IgD-negative memory B cell (primary cell): ENCODE data around the gene CD6. TPM values are rescaled to one million over a fixed set of nuclear protein-coding genes. Genes with fewer than 3 reads are reported as not detected.

ENCODE experiments used
- H3K27ac Mint-ChIP-seq, 3 donors: one replicate each; pipeline ENCODE4 v1.8.0; 2020 to 2022; ENCODE audit warnings: mild to moderate bottlenecking in 3 of 3, mixed read lengths in 3 of 3, moderate library complexity in 1 of 3
- H3K27me3 Mint-ChIP-seq: one replicate; pipeline ENCODE4 v1.8.0; 2021; ENCODE audit warnings: mixed read lengths
- H3K36me3 Mint-ChIP-seq: one replicate; pipeline ENCODE4 v1.8.0; 2020; ENCODE audit warnings: mild to moderate bottlenecking, mixed read lengths
- H3K4me1 Mint-ChIP-seq, 3 donors: one replicate each; pipeline ENCODE4 v1.8.0; 2020 to 2022; ENCODE audit warnings: mixed read lengths in 3 of 3, mild to moderate bottlenecking in 1 of 3
- H3K4me3 Mint-ChIP-seq, 4 donors: one replicate each; pipeline ENCODE4 v1.8.0; 2020 to 2022; ENCODE audit warnings: mild to moderate bottlenecking in 4 of 4, mixed read lengths in 4 of 4, moderate library complexity in 3 of 4
- H3K9me3 Mint-ChIP-seq, 3 donors: one replicate each; pipeline ENCODE4 v1.8.0; 2020 to 2021; ENCODE audit warnings: mixed read lengths in 3 of 3, mild to moderate bottlenecking in 1 of 3
- polyA plus RNA-seq: library from polyadenylated mRNA; unstranded; fragments of 300-500 nt; fragmentation: Illumina TruSeq; gene quantifications from one replicate; pipeline ENCODE4 v1.2.3, GENCODE V29; 2021

The CD6 gene
- polyA plus RNA-seq, 1 donor from 2014 or later: 8.6 TPM

- Mint-ChIP-seq H3K36me3 (no peaks in the 10 kb centered on the region), H3K27ac (no peak overlapping the region), H3K4me3 (no peak overlapping the region), H3K9me3 (no peaks in the 10 kb centered on the region), H3K4me1 (peaks cover 3 to 11% (median 7%) of the 10 kb centered on the region in 3 donors), H3K27me3 (no peaks in the 10 kb centered on the region)
Observed at GRCh38 chr11:60977224-60977623, 5.7 kb downstream of the CD6 start.

GRCh38 chr11:60977836-60978235, 6.4 kb downstream of the CD6 start:
- Mint-ChIP-seq H3K36me3 (no peaks in the 10 kb centered on the region), H3K27me3 (no peaks in the 10 kb centered on the region), H3K4me3 (no peak overlapping the region), H3K27ac (no peak overlapping the region), H3K9me3 (no peaks in the 10 kb centered on the region), H3K4me1 (peaks cover 3 to 11% (median 7%) of the 10 kb centered on the region in 3 donors)

GRCh38 chr11:60978546-60979380, 7.3 kb downstream of the CD6 start:
- Mint-ChIP-seq H3K27me3 (peaks cover 2% of the 10 kb centered on the region), H3K36me3 (no peaks in the 10 kb centered on the region), H3K4me3 (peak overlapping the region in 2 of 4 donors; percentile 9 to 28), H3K4me1 (peaks cover 8 to 12% (median 9%) of the 10 kb centered on the region in 3 donors), H3K9me3 (no peaks in the 10 kb centered on the region), H3K27ac (no peak overlapping the region)

- Mint-ChIP-seq H3K27me3 (peaks cover 2% of the 10 kb centered on the region), H3K4me1 (peaks cover 19 to 30% (median 20%) of the 10 kb centered on the region in 3 donors), H3K27ac (no peak overlapping the region), H3K9me3 (no peaks in the 10 kb centered on the region), H3K4me3 (no peak overlapping the region), H3K36me3 (no peaks in the 10 kb centered on the region)
Observed at GRCh38 chr11:60981515-60981914, 10.0 kb downstream of the CD6 start.

GRCh38 chr11:60982184-60982583, 10.7 kb downstream of the CD6 start:
- Mint-ChIP-seq H3K4me3 (peak overlapping the region in 1 of 4 donors; percentile 33), H3K9me3 (no peaks in the 10 kb centered on the region), H3K36me3 (no peaks in the 10 kb centered on the region), H3K4me1 (peaks cover 20 to 30% (median 20%) of the 10 kb centered on the region in 3 donors), H3K27ac (no peak overlapping the region), H3K27me3 (peaks cover 2% of the 10 kb centered on the region)

GRCh38 chr11:60984149-60984548, 12.7 kb downstream of the CD6 start:
- H3K27ac Mint-ChIP-seq: peak overlapping the region in 1 of 3 donors; percentile 86
- H3K36me3 Mint-ChIP-seq: no peaks in the 10 kb centered on the region
- no peaks in the 10 kb centered on the region for H3K9me3 Mint-ChIP-seq
- peaks cover 2% of the 10 kb centered on the region for H3K27me3 Mint-ChIP-seq
- no peak overlapping the region for H3K4me3 Mint-ChIP-seq
- H3K4me1 Mint-ChIP-seq: peaks cover 20 to 29% (median 23%) of the 10 kb centered on the region in 3 donors

- H3K4me3 Mint-ChIP-seq: no peak overlapping the region
- H3K27ac Mint-ChIP-seq: peak overlapping the region in 1 of 3 donors; percentile 86
- peaks cover 22 to 34% (median 28%) of the 10 kb centered on the region in 3 donors for H3K4me1 Mint-ChIP-seq
- no peaks in the 10 kb centered on the region for H3K36me3 Mint-ChIP-seq
- no peaks in the 10 kb centered on the region for H3K9me3 Mint-ChIP-seq
- peaks cover 2% of the 10 kb centered on the region for H3K27me3 Mint-ChIP-seq
Observed at GRCh38 chr11:60984636-60985035, 13.2 kb downstream of the CD6 start.

GRCh38 chr11:60985501-60985900, 14.0 kb downstream of the CD6 start:
- H3K36me3 Mint-ChIP-seq: no peaks in the 10 kb centered on the region
- H3K9me3 Mint-ChIP-seq: no peaks in the 10 kb centered on the region
- peak overlapping the region; percentile 10 to 96 (median 94) for H3K27ac Mint-ChIP-seq
- H3K4me1 Mint-ChIP-seq: peaks cover 22 to 37% (median 29%) of the 10 kb centered on the region in 3 donors
- H3K4me3 Mint-ChIP-seq: no peak overlapping the region
- H3K27me3 Mint-ChIP-seq: peaks cover 2% of the 10 kb centered on the region

- Mint-ChIP-seq H3K27me3 (peaks cover 2% of the 10 kb centered on the region), H3K4me1 (peaks cover 22 to 37% (median 29%) of the 10 kb centered on the region in 3 donors), H3K27ac (peak overlapping the region; percentile 10 to 96 (median 94)), H3K4me3 (peak overlapping the region in 1 of 4 donors; percentile 73), H3K36me3 (no peaks in the 10 kb centered on the region), H3K9me3 (no peaks in the 10 kb centered on the region)
Observed at GRCh38 chr11:60985991-60986915, 14.8 kb downstream of the CD6 start.

- Mint-ChIP-seq H3K36me3 (no peaks in the 10 kb centered on the region), H3K4me3 (no peak overlapping the region), H3K9me3 (no peaks in the 10 kb centered on the region), H3K4me1 (peaks cover 22 to 40% (median 29%) of the 10 kb centered on the region in 3 donors), H3K27me3 (peaks cover 2% of the 10 kb centered on the region), H3K27ac (peak overlapping the region in 1 of 3 donors; percentile 94)
Observed at GRCh38 chr11:60987577-60988277, 16.2 kb downstream of the CD6 start.

- Mint-ChIP-seq H3K4me1 (peaks cover 21 to 37% (median 25%) of the 10 kb centered on the region in 3 donors), H3K9me3 (no peaks in the 10 kb centered on the region), H3K36me3 (no peaks in the 10 kb centered on the region), H3K4me3 (no peak overlapping the region), H3K27me3 (no peaks in the 10 kb centered on the region), H3K27ac (peak overlapping the region; percentile 49 to 81 (median 70))
Observed at GRCh38 chr11:60988658-60989057, 17.2 kb downstream of the CD6 start.

GRCh38 chr11:60989093-60989650, 17.7 kb downstream of the CD6 start:
- H3K27ac Mint-ChIP-seq: peak overlapping the region; percentile 49 to 81 (median 70)
- H3K4me1 Mint-ChIP-seq: peaks cover 18 to 32% (median 20%) of the 10 kb centered on the region in 3 donors
- H3K9me3 Mint-ChIP-seq: no peaks in the 10 kb centered on the region
- H3K27me3 Mint-ChIP-seq: no peaks in the 10 kb centered on the region
- no peaks in the 10 kb centered on the region for H3K36me3 Mint-ChIP-seq
- H3K4me3 Mint-ChIP-seq: peak overlapping the region in 2 of 4 donors; percentile 42 to 64

GRCh38 chr11:60991457-60991856, 20.0 kb downstream of the CD6 start:
- H3K4me3 Mint-ChIP-seq: no peak overlapping the region
- peaks cover 8 to 18% (median 9%) of the 10 kb centered on the region in 3 donors for H3K4me1 Mint-ChIP-seq
- H3K27me3 Mint-ChIP-seq: no peaks in the 10 kb centered on the region
- no peaks in the 10 kb centered on the region for H3K36me3 Mint-ChIP-seq
- H3K9me3 Mint-ChIP-seq: no peaks in the 10 kb centered on the region
- H3K27ac Mint-ChIP-seq: peak overlapping the region in 1 of 3 donors; percentile 73

GRCh38 chr11:60992842-60993409, 21.4 kb downstream of the CD6 start:
- Mint-ChIP-seq H3K9me3 (no peaks in the 10 kb centered on the region), H3K4me3 (no peak overlapping the region), H3K27ac (peak overlapping the region in 1 of 3 donors; percentile 62), H3K36me3 (no peaks in the 10 kb centered on the region), H3K4me1 (peaks cover 8 to 16% (median 8%) of the 10 kb centered on the region in 3 donors), H3K27me3 (no peaks in the 10 kb centered on the region)
